DMS53 (cell line): ENCODE data around the gene NUP210.

ENCODE experiments used
- DNase-seq: peaks from one replicate; lab custom pipeline; 2025; lab: John Stamatoyannopoulos, UW

Gene NUP210

GRCh38 chr3:13275376-13276005 is 144.6 kb downstream of the NUP210 start:
- DNase-seq, result no peak

- no peak for DNase-seq
Measured at GRCh38 chr3:13274551-13275332, 145.4 kb downstream of the NUP210 start.

GRCh38 chr3:13274125-13274524 is 146.0 kb downstream of the NUP210 start:
- DNase-seq, result no peak

- no peak for DNase-seq
Measured at GRCh38 chr3:13273604-13274105, 146.5 kb downstream of the NUP210 start.

GRCh38 chr3:13272831-13273603 is 147.1 kb downstream of the NUP210 start:
- DNase-seq, result no peak

- no peak for DNase-seq
Measured at GRCh38 chr3:13269711-13270378, 150.3 kb downstream of the NUP210 start.

GRCh38 chr3:13268961-13269441 is 151.1 kb downstream of the NUP210 start:
- no peak for DNase-seq

- DNase-seq, result no peak
Measured at GRCh38 chr3:13268120-13268519, 152.0 kb downstream of the NUP210 start.

- DNase-seq, result no peak
Measured at GRCh38 chr3:13266651-13267362, 153.3 kb downstream of the NUP210 start.
